Spleen (tissue), 11 donors: Measurements from ENCODE around the gene PNCK. TPM values are rescaled to one million over a fixed set of nuclear protein-coding genes. Genes with fewer than 3 reads are reported as not detected.

ENCODE experiments used
- DNase-seq: peaks from one replicate; pipeline ENCODE4 v3.0.0-alpha.2; 2020
- H3K27ac ChIP-seq, 8 donors: fragments of 200-600 bp; sonication (generic) in 7 of 8; 1 replicate in 4 of 8; 2 replicates in 4 of 8; pipeline versions ENCODE4 v1.5.0 to v1.8.0; 2016 to 2021; ENCODE audit warnings: inconsistent platforms in 4 of 8, mild to moderate bottlenecking in 4 of 8, moderate library complexity in 1 of 8
- H3K27me3 ChIP-seq, 7 donors: fragments of 200-600 bp; sonication (generic) in 6 of 7; replicated peaks in 1 of 7; 1 replicate in 4 of 7; 2 replicates in 3 of 7; pipeline versions ENCODE4 v1.5.0 to v1.8.0; 2016 to 2021; ENCODE audit warnings: inconsistent platforms in 3 of 7, mild to moderate bottlenecking in 1 of 7
- H3K36me3 ChIP-seq, 6 donors: fragments of 200-600 bp; sonication (generic) in 5 of 6; 1 replicate in 4 of 6; 2 replicates in 2 of 6; pipeline versions ENCODE4 v1.5.0 to v1.8.0; 2016 to 2021; ENCODE audit warnings: inconsistent platforms in 2 of 6
- H3K4me1 ChIP-seq, 6 donors: fragments of 200-600 bp; sonication (generic) in 5 of 6; 1 replicate in 3 of 6; 2 replicates in 3 of 6; pipeline versions ENCODE4 v1.5.0 to v1.8.0; 2016 to 2021; ENCODE audit warnings: inconsistent platforms in 3 of 6
- H3K4me3 ChIP-seq, 8 donors: fragments of 200-600 bp; sonication (generic) in 7 of 8; 1 replicate in 4 of 8; 2 replicates in 4 of 8; pipeline versions ENCODE4 v1.5.0 to v1.8.0; 2016 to 2021; ENCODE audit warnings: inconsistent platforms in 4 of 8, mild to moderate bottlenecking in 4 of 8, moderate library complexity in 2 of 8
- H3K9me3 ChIP-seq, 8 donors: fragments of 200-600 bp; sonication (generic) in 7 of 8; 1 replicate in 4 of 8; 2 replicates in 4 of 8; pipeline versions ENCODE4 v1.5.0 to v1.8.0; 2016 to 2021; ENCODE audit warnings: inconsistent platforms in 4 of 8
- CTCF ChIP-seq, 11 experiments: fragments of 200-600 bp in 7 of 11; fragments of 450-650 bp in 4 of 11; sonication (generic) in 4 of 11; IDR thresholded peaks in 8 of 11; conservative IDR thresholded peaks in 3 of 11; 1 replicate in 7 of 11; 2 replicates in 4 of 11; pipeline versions ENCODE4 v1.4.0 to v1.8.0; 2016 to 2021; ENCODE audit warnings: antibody characterized with exemption in 11 of 11, inconsistent platforms in 4 of 11, mild to moderate bottlenecking in 1 of 11
- POLR2A ChIP-seq, 3 donors: fragments of 450-650 bp; IDR thresholded peaks; one replicate each; pipeline ENCODE4 v1.5.1; 2017; ENCODE audit warnings: antibody characterized with exemption in 3 of 3, mild to moderate bottlenecking in 1 of 3
- POLR2AphosphoS5 ChIP-seq, 3 donors: sonication (generic); formaldehyde crosslinking; IDR thresholded peaks; one replicate each; pipeline ENCODE4 v1.5.1; 2017; ENCODE audit warnings: antibody characterized with exemption in 3 of 3
- WGBS, 5 donors: extraction: QIAGEN DNeasy Blood & Tissue Kit in 3 of 5; methylation state at CpG; one replicate each; pipeline versions ENCODE4 v1.1.5 to v1.1.7; 2013 to 2018; 5-methylcytosine and 5-hydroxymethylcytosine counted together
- intact Hi-C: fragments of 100-400 bp; cut with DNase I; formaldehyde crosslinking; loops from one replicate; pipeline ENCODE4 v1.15.0; 2023; ENCODE audit warnings: low total_unique reads
- polyA plus RNA-seq, 3 donors: library from polyadenylated mRNA; stranded (reverse); fragments of 200-250 nt; gene quantifications; one replicate each; pipeline ENCODE4 v1.2.1, GENCODE V29; 2013
- total RNA-seq, 7 donors: library from RNA; depleted of rRNA in 3 of 7; stranded (reverse); fragments of >200 nt in 3 of 7; fragmentation: NEBNext Ultra II Directional in 4 of 7; extraction: Animal tissue kit (Norgen Biotek cat#: 25700) in 4 of 7; gene quantifications; one replicate each; pipeline versions ENCODE4 v1.1.0 to v1.2.1, GENCODE V29; 2016 to 2021
- donor health status: healthy with polysubstance abuse.
- donor health status: DM: no; HTN: no; CAD: no; lungs with moderate emphysema.
- donor health status: DM: no; HTN: no; CAD: no.
- donor health status: Bipolar disorder and iron deficiency.
- donor health status: healthy.
- donor health status: DM: no; HTN: no; CAD: no.
- donor health status: DM: yes; HTN: yes; CAD: no.

Gene PNCK
- total and polyA plus RNA-seq, 10 donors: 0.18 to 1.2 (median 0.54) TPM; not detected in 4

DNA sequence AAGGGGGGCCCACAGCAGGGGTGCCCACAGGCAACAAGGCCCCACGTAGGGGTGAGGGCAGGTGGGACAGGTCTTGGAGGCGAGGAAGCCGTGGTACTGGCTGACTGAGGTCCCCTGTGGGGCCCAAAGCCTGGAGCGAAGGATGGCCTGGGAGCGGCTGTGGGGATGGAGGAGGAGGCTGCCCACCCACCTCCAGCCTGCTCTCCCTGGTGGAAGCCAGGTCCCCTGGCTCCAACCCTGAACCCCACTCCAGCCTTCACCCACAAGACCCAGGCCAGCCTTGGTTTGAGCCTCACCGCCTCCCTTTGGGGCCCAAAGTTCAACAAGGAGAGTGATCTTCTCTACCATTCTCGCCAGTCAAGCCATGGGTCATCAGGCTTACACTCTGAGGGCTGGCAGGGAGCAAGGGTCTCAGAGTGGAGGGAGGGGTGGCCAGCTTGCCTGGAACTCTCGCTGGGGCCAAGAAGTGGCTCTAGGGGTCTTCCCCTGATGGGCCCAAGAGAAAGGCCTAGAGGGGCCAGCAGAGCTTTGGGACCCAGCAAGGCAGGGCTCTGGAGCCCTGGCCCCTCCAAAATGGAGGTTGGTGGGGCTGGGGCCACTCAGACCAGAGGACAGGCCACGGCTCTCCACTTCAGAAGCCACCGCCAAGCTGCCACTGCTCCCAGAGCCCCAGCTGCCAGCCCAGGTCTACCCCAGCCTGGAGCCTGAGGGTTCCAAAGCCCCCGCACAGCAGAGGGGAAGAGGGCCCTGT lies 5.0 kb downstream of the PNCK start:
- peaks cover 0 to 43% (median 14%) of the 10 kb centered on the region in 7 donors for H3K27me3 ChIP-seq
- no peak for DNase-seq
- peaks cover 0 to 6% (median 0%) of the 10 kb centered on the region in 8 donors for H3K9me3 ChIP-seq
- H3K27ac ChIP-seq: no peak overlapping the region
- no peaks in the 10 kb centered on the region for H3K36me3 ChIP-seq
- intact Hi-C loops: loop anchor here (10.0 kb wide), 1 partner anchor 54 kb away; no protein-coding TSS in a partner anchor
- TF ChIP-seq POLR2A (IDR thresholded peaks at IDR 0.05): no peak
- no peak for TF ChIP-seq CTCF (IDR thresholded peaks at IDR 0.05 in 8 of 11, conservative IDR thresholded peaks at IDR 0.05 in 3 of 11)
- no peak for TF ChIP-seq POLR2AphosphoS5 (IDR thresholded peaks at IDR 0.05)
- 76 to 89% (median 86%) methylated on average over 5 to 11 of the region's 11 CpGs for WGBS, 5 donors
- H3K4me1 ChIP-seq: peaks cover 0 to 10% (median 3%) of the 10 kb centered on the region in 6 donors
- no peak overlapping the region for H3K4me3 ChIP-seq

GRCh38 chrX:153667956-153668396 lies 5.6 kb downstream of the PNCK start:
- WGBS, 5 donors: 24 to 41% (median 29%) methylated on average over 3 to 14 of the region's 14 CpGs

GRCh38 chrX:153667281-153667955 lies 6.2 kb downstream of the PNCK start:
- TF ChIP-seq POLR2A (IDR thresholded peaks at IDR 0.05) (no peak), POLR2AphosphoS5 (IDR thresholded peaks at IDR 0.05) (no peak), CTCF (IDR thresholded peaks at IDR 0.05 in 8 of 11, conservative IDR thresholded peaks at IDR 0.05 in 3 of 11) (no peak)
- Histone ChIP-seq H3K27me3 (peaks cover 0 to 44% (median 13%) of the 10 kb centered on the region in 7 donors), H3K4me3 (peak overlapping the region in 1 of 8 donors; percentile 43), H3K36me3 (no peaks in the 10 kb centered on the region), H3K9me3 (peaks cover 0 to 6% (median 0%) of the 10 kb centered on the region in 8 donors), H3K4me1 (peaks cover 0 to 8% (median under 1%) of the 10 kb centered on the region in 6 donors), H3K27ac (no peak overlapping the region)
- no peak for DNase-seq
- intact Hi-C loops: loop anchor here (10.0 kb wide), 1 partner anchor 53 kb away; no protein-coding TSS in a partner anchor
- 63 to 73% (median 70%) methylated on average over 6 to 11 of the region's 11 CpGs for WGBS, 5 donors

More at GRCh38 chrX:153667956-153668396, 5.6 kb downstream of the PNCK start:
- intact Hi-C loops: loop anchor here (10.0 kb wide), 1 partner anchor 53 kb away; no protein-coding TSS in a partner anchor
- Histone ChIP-seq H3K4me1 (peaks cover 0 to 8% (median under 1%) of the 10 kb centered on the region in 6 donors), H3K9me3 (peaks cover 0 to 6% (median 0%) of the 10 kb centered on the region in 8 donors), H3K4me3 (peak overlapping the region in 1 of 8 donors; percentile 43), H3K27me3 (peaks cover 0 to 44% (median 11%) of the 10 kb centered on the region in 7 donors), H3K36me3 (no peaks in the 10 kb centered on the region), H3K27ac (no peak overlapping the region)
- peak; percentile 89 for DNase-seq
- TF ChIP-seq POLR2A (IDR thresholded peaks at IDR 0.05) (no peak), CTCF (IDR thresholded peaks at IDR 0.05 in 8 of 11, conservative IDR thresholded peaks at IDR 0.05 in 3 of 11) (peak; percentile 56 to 88 (median 81))
